ENCODE results near the gene SERINC5. TPM values are rescaled to one million over a fixed set of nuclear protein-coding genes. Genes with fewer than 3 reads are reported as not detected.

Gene SERINC5
- total and polyA plus RNA-seq, 8 donors: 36.7 to 80.7 (median 47.1) TPM

- ATAC-seq (no peak), DNase-seq (no peak)
- Histone ChIP-seq H3K4me3 (no peak overlapping the region), H3K27ac (no peak overlapping the region), H3K27me3 (no peaks in the 10 kb centered on the region), H3K36me3 (no peaks in the 10 kb centered on the region), H3K4me1 (peaks cover under 1 to 18% of the 10 kb centered on the region in 2 donors), H3K9me3 (no peaks in the 10 kb centered on the region)
- intact Hi-C loops (cut with DNase I): no loop called here
- TF ChIP-seq, protein P1, sequence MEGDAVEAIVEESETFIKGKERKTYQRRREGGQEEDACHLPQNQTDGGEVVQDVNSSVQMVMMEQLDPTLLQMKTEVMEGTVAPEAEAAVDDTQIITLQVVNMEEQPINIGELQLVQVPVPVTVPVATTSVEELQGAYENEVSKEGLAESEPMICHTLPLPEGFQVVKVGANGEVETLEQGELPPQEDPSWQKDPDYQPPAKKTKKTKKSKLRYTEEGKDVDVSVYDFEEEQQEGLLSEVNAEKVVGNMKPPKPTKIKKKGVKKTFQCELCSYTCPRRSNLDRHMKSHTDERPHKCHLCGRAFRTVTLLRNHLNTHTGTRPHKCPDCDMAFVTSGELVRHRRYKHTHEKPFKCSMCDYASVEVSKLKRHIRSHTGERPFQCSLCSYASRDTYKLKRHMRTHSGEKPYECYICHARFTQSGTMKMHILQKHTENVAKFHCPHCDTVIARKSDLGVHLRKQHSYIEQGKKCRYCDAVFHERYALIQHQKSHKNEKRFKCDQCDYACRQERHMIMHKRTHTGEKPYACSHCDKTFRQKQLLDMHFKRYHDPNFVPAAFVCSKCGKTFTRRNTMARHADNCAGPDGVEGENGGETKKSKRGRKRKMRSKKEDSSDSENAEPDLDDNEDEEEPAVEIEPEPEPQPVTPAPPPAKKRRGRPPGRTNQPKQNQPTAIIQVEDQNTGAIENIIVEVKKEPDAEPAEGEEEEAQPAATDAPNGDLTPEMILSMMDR (IDR thresholded peaks at IDR 0.05): no peak
Measured at GRCh38 chr5:80259511-80260203, 3.8 kb upstream of the SERINC5 start.

DNA sequence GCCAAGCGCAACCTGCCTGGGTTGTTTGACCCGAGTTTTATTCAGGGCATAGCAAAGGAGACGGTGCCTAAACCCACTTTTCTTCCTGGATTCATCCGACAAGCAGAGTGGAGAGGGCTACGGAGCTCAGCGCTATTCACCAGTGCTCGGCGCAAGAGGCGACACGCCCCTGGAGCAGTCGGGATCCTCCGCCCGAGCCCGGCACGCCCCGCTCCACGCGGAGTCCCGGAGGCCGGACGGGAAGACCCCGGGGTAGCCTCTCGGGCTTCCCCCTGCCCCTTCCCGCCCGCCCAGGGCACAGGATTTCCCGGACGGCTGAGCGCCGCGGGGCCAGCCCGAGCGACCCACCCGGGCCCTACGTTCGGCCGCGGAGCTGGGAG is 427 bp downstream of the SERINC5 start:
- TF ChIP-seq, protein P1 (IDR thresholded peaks at IDR 0.05): no peak
- intact Hi-C loops (cut with DNase I): no loop called here
- ATAC-seq: peak; percentile 79

GRCh38 chr5:80254767-80255430 is 949 bp downstream of the SERINC5 start:
- Histone ChIP-seq H3K9me3 (no peaks in the 10 kb centered on the region), H3K4me3 (peak overlapping the region; percentile 90 to 92), H3K27ac (peak overlapping the region; percentile 96 to 99), H3K36me3 (no peaks in the 10 kb centered on the region), H3K27me3 (no peaks in the 10 kb centered on the region), H3K4me1 (peaks cover 22 to 54% of the 10 kb centered on the region in 2 donors)
- ATAC-seq (peak; percentile 10), DNase-seq (peak in 1 of 4 donors; percentile 35)
- TF ChIP-seq, protein P1 (IDR thresholded peaks at IDR 0.05): no peak
- intact Hi-C loops (cut with DNase I): no loop called here

More for the DNA sequence above, 427 bp downstream of the SERINC5 start:
- Histone ChIP-seq H3K9me3 (no peaks in the 10 kb centered on the region), H3K36me3 (no peaks in the 10 kb centered on the region), H3K27ac (peak overlapping the region; percentile 96 to 99), H3K4me1 (peaks cover 22 to 49% of the 10 kb centered on the region in 2 donors), H3K4me3 (peak overlapping the region; percentile 90 to 92), H3K27me3 (no peaks in the 10 kb centered on the region)
- peak in 3 of 4 donors; percentile 64 to 94 (median 78) for DNase-seq

GRCh38 chr5:80251636-80252035 is 4.2 kb downstream of the SERINC5 start:
- Histone ChIP-seq H3K27me3 (no peaks in the 10 kb centered on the region), H3K27ac (no peak overlapping the region), H3K36me3 (no peaks in the 10 kb centered on the region), H3K4me3 (no peak overlapping the region), H3K9me3 (no peaks in the 10 kb centered on the region), H3K4me1 (peaks cover 36 to 62% of the 10 kb centered on the region in 2 donors)
- intact Hi-C loops (cut with DNase I): no loop called here
- DNase-seq: no peak
- TF ChIP-seq, protein P1 (IDR thresholded peaks at IDR 0.05): no peak
- ATAC-seq: no peak

DNA sequence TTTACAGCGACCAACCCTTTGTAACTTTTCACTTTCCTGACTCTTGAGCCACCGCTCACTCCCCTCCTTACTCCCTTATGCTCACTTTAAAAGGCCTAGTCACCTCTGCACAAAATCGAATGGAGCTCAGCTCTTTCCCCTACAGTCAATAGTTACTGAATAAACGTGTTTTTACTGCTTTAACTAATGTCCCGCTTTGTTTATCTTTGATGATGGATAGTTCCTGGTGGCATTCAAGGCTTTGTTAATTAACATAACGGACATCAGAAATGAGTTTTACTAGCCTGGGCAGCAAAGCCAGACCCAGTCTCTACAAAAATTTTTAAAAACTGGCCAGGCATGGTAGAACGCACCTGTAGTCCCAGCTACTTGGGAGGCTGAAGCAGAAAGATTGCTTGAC is 5.0 kb downstream of the SERINC5 start:
- Histone ChIP-seq H3K27ac (no peak overlapping the region), H3K4me3 (no peak overlapping the region), H3K27me3 (no peaks in the 10 kb centered on the region), H3K9me3 (no peaks in the 10 kb centered on the region), H3K4me1 (peaks cover 42 to 67% of the 10 kb centered on the region in 2 donors), H3K36me3 (no peaks in the 10 kb centered on the region)
- DNase-seq (no peak), ATAC-seq (no peak)
- intact Hi-C loops (cut with DNase I): no loop called here
- TF ChIP-seq, protein P1 (IDR thresholded peaks at IDR 0.05): no peak

All from left lung (tissue), 10 donors.